ENCODE results near the gene SLC10A7.

DNA sequence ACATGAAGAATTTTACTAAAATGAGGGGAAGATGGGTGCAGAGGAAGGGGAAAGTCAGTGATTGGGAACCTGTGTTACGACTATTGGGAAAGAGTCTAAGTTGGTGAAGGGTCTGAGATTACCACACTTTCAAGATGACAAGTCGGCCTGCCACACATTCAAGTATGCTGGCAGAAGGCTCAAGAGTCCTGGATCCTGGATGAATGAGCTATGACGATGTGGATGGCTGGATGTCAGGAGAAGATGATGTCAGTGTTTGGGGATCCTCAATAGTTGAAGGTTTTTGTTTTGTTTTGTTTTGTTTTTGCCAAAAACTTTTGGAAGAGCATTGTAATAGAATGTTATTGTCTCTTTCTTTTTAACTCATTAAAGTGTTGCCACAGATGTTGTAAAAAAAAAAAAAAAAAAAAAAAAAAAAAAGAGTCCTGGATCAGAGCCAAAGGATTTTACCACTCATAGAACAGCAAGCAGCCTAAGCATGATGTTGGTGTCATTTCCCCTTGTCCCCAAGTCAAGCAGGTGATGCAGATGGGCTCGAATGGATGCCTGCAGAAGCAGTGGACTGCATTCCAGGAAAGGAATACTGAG lies 186.8 kb downstream of the SLC10A7 start:
- no peak for TF ChIP-seq POLR2A (IDR thresholded peaks at IDR 0.05)
- TF ChIP-seq, protein P1, sequence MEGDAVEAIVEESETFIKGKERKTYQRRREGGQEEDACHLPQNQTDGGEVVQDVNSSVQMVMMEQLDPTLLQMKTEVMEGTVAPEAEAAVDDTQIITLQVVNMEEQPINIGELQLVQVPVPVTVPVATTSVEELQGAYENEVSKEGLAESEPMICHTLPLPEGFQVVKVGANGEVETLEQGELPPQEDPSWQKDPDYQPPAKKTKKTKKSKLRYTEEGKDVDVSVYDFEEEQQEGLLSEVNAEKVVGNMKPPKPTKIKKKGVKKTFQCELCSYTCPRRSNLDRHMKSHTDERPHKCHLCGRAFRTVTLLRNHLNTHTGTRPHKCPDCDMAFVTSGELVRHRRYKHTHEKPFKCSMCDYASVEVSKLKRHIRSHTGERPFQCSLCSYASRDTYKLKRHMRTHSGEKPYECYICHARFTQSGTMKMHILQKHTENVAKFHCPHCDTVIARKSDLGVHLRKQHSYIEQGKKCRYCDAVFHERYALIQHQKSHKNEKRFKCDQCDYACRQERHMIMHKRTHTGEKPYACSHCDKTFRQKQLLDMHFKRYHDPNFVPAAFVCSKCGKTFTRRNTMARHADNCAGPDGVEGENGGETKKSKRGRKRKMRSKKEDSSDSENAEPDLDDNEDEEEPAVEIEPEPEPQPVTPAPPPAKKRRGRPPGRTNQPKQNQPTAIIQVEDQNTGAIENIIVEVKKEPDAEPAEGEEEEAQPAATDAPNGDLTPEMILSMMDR (IDR thresholded peaks at IDR 0.05): no peak
- TF ChIP-seq POLR2AphosphoS5 (IDR thresholded peaks at IDR 0.05): no peak
